DMS79 (cell line): ENCODE data around the gene CYP4V2.

Experiments used
- DNase-seq: peaks from one replicate; lab custom pipeline; 2025; lab: John Stamatoyannopoulos, UW

Gene CYP4V2

DNA sequence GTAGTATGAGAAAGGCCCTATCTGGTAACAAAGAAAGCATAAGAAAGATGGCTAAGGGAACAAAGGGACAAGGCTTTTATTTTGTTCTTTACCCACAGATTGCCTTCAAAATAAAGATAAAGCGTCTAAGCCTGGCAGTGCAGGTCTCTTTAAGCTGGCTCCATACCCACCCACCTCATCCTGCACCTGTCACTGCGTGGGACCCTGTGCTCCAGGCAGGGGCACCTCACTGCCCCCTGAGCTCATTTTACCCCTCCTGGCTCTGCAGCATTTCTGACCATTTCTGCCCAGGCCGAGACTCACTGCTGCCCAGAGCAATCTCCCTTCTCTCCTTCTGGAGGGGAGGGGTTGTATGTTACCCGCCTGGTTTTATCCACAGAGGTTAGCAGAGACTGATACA, 1.7 kb upstream of the CYP4V2 start:
- no peak for DNase-seq

DNA sequence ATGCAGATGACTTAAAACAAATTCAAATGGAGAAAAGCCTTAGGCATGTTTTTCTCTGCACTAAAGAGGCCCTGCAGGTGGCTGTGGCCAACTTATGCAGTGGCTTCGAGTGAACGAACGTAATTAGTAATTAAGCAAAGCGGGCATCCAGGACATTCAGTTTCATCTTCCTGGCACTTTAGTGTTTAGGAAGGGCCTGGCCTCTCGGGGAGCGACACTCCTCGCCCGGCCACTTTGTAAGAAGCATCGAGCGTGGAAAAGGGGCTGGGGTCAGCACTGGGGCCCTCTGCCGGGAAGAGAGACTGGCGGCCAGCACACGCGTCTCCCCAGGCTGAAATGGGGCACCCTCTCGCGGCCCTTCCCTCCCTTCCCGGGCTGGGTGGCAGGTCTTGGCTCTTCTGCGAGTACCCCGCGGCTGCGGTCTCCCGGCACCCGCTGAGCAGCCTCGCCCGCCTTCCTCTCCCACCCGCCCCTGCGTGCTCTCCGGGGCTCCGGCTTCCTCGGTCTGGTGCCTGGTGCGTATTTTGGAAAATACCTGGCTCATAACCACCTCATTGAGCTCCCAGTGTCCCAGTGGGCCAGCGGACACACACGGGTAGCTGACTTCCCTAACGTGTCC, 677 bp upstream of the CYP4V2 start:
- no peak for DNase-seq

- DNase-seq: no peak
Measured at GRCh38 chr4:186192066-186192612, 772 bp downstream of the CYP4V2 start.

- no peak for DNase-seq
Measured at GRCh38 chr4:186193851-186194250, 2.5 kb downstream of the CYP4V2 start.

DNA sequence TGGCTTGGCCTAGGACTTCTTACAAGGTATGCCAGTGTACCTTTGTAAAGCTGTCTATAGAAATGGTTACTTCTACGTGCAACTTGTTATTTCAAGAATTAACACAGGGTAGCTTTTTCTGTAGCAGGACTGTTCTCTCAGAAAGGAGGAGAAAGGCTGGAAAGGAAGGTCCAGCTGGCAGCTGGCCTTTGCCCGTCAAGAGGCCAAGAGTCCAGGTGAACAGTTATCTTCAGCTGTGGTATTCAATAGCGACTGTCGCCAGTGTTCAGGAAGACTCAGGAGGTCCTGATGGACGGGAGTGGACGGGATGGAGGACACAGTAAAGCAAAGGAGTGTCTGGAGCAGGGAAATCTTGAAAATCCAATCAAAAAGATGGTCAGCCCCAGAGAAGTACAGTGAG, 4.7 kb downstream of the CYP4V2 start:
- DNase-seq: no peak

GRCh38 chr4:186200516-186200915, 9.1 kb downstream of the CYP4V2 start:
- DNase-seq: no peak

- no peak for DNase-seq
Measured at GRCh38 chr4:186201010-186201409, 9.6 kb downstream of the CYP4V2 start.

GRCh38 chr4:186201535-186202230, 10.3 kb downstream of the CYP4V2 start:
- no peak for DNase-seq

- no peak for DNase-seq
Measured at GRCh38 chr4:186202490-186203140, 11.2 kb downstream of the CYP4V2 start.

DNA sequence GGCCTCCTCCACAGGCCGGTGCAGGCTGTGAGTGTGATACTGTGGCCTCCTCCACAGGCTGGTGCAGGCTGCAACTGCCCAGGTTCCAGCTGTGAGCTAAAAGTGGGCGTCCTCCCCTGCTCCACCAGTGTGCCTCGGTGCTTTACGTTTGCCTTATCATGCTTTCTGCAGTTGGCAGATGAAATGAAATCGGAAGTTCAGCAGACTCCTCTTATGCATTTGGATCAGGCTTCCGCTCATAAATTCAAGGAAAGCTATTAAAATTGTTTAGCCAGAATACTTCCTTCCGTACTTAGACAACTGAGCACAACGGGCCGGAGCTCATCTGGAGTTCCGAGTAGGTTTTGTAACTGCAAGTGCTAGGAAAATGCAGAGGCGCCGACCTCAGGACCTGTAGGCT, 12.0 kb downstream of the CYP4V2 start:
- no peak for DNase-seq

- no peak for DNase-seq
Measured at GRCh38 chr4:186204103-186204559, 12.8 kb downstream of the CYP4V2 start.

- DNase-seq: no peak
Measured at GRCh38 chr4:186204686-186205085, 13.3 kb downstream of the CYP4V2 start.

DNA sequence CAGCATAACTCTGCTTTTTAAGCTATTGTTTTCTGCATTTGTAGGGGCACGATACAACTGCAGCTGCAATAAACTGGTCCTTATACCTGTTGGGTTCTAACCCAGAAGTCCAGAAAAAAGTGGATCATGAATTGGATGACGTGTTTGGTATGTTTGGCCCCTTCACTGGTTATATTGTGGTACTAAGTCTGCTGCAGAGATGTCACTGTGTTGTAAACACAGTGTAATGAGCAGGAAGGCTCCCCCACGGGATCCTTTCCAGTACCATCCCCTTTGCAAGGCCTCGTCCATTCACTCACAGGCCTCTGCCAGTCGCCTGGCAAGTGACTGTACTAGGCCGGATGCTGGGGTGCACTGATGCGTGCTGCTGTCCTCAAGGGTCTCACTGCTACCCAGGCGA, 13.8 kb downstream of the CYP4V2 start:
- no peak for DNase-seq

DNA sequence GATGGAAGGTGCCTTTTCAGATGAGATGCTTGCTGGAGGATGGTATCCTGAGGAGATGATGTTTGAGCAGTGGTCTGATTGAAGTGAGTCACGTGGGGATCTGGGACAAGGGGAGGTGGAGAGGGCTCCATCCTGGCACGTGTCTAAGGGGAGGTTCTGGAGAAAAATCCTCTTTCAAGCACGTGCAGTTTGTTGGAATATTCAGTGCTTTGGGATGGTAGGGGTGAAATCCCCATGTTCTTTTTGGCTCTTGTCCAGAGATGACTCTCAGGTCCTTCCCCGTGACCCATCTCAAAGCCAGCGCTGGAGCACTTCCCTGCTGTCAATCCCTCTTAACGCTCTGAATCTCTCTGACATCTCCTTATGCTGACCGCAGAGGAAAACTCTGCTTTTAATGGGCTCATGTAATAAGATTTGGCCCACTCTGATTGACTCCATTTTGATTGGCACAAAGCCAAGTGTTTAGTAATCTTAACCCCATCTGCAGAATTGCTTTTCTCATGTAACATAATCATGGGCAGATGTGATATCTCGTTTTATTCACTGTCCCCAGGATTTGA, 25.2 kb downstream of the CYP4V2 start:
- DNase-seq: peak; percentile 10

DNA sequence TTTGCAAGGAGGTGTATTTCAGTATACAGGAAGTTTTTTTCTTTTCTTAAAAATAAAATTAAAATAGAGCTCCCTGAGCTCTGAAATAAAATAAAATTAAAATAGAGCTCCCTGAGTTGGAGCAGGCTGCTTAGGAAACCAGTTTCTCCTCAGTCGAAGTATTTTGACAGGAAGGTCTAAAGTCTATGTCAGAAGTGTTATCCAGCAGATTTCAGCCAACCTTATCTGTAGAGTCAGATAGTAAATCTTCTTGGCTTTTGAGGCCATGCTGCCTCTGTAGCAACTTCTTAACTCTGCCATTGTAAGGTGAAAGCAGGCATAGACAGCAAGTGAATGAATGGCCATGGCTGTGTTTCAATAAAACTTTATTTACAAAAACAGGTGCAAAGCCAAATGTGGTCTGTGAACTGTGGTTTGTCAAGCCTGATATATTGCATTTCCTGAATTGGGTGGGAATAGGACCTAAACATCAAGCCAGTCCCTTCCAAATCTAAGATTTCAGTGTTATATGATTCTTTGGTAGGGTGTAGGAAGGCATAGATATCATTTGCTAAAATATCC, 26.4 kb downstream of the CYP4V2 start:
- DNase-seq: no peak

DNA sequence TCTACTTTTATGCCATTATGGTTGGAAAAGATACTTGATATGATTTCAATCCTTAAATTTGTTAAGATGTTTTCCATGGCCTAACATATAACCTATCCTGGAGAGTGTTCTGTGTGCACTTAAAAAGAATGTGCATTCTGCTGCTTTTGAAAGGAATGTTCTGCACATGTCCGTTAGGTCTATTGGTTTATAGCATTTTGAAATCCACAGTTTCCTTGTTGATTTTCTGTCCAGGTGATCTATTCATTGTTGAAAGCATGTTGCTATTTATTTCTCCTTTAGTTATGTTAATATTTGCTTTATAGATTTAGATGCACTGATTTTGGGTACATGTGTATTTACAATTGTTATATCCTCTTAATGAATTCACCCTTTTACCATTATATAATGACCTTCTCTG, 30.3 kb downstream of the CYP4V2 start:
- DNase-seq: no peak

DNA sequence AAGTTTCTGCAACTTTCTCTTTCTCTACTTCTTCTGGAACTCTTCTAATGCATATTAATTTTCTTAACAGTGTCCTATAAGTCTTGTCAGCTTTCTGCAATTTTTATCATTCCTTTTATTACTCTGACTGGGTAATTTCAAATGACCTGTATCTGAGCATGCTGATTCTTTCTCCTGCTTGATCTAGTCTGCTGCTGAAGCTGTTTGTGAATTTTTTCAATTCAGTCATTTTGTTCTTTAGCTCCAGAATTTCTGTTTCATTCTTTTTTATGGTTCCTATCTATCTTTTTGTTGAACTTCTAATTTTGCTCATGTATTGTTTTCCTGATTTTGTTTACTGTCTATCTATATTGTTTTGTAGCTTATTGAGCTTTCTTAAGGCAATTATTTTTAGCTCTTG, 34.5 kb downstream of the CYP4V2 start:
- no peak for DNase-seq

GRCh38 chr4:186226521-186227189, 35.3 kb downstream of the CYP4V2 start:
- no peak for DNase-seq

- no peak for DNase-seq
Measured at GRCh38 chr4:186227221-186227620, 35.9 kb downstream of the CYP4V2 start, which contains the start of gene KLKB1. KLKB1 (plus strand) TSS chr4:186227507; CDS start chr4:186228196, 689 bp downstream.

- no peak for DNase-seq
Measured at GRCh38 chr4:186227744-186228513, 36.6 kb downstream of the CYP4V2 start.

DNA sequence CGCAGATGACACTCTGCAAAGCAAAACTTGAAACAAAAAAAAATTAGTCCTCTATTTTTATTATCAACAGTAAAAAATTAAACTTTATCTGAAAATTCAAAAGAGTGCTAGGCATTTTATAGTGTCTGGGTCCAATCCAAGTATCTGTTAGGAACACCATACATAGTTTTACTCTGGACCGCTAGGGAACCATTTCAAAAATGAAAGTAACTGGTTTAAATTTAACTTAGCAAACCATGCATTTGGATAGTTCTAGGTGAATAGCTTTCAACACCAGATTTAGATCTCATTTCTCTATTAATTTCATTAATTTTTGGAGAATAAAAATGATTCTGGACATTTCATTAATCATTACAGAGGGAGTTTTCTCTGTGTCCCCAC, 37.1 kb downstream of the CYP4V2 start:
- DNase-seq: no peak
